ENCODE results near the gene ADCK1.
"Not testable (repeated sequence)": the region's sequence is repeated elsewhere in the genome, so short reads cannot be mapped to it uniquely, and the experiment has no call there.

Gene ADCK1

DNA sequence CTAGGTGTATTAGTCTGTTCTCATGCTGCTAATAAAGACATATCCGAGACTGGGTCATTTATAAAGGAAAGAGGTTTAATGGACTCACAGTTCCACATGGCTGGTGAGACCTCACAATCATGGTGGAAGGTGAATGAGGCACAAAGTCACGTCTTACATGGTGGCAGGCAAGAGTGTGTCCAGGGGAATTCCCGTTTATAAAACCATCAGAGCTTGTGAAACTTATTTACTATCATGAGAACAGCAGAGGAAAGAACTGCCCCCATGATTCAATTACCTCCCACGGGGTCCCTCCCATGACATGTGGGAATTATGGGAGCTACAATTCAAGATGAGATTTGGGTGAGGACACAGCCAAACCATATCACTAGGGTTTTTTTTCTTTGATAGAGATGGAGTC lies 25.9 kb upstream of the ADCK1 start:
- H3K4me3 ChIP-seq (ENCODE audit: low read depth in 1 of 5, low read length in 5 of 5); H3K27me3 ChIP-seq (ENCODE audit: control insufficient read depth in 5 of 5, insufficient read depth in 4 of 5, low read length in 5 of 5); H3K9me3 ChIP-seq (ENCODE audit: control insufficient read depth in 5 of 5, low read length in 5 of 5); H3K9ac ChIP-seq (ENCODE audit: low read length in 5 of 5); H3K4me1 ChIP-seq (ENCODE audit: control insufficient read depth in 5 of 5, insufficient read depth in 5 of 5, low read length in 5 of 5); H3K36me3 ChIP-seq (ENCODE audit: control insufficient read depth in 5 of 5, insufficient read depth in 5 of 5, low read length in 5 of 5); H3K27ac ChIP-seq (ENCODE audit: low read depth, low read length): not testable (repeated sequence)

DNA sequence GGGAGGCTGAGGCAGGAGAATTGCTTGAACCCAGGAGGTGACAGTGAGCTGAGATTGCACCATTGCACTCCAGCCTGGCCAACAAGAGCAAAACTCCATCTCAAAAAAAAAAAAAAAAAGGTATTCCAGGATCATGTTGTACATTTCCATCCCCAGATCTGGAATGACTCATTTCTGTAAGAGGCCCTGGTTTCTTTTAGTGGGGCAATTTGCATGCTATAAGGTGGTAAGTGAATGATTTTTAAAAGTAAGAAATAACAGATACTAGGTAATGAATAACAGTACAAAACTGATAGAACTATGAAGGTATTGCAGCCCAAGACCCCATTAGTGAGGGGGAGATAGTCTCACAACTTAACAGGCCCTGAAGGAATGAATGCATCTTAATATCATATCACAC lies 17.7 kb upstream of the ADCK1 start:
- no peak overlapping the region for H3K4me3 ChIP-seq (ENCODE audit: low read depth in 1 of 5, low read length in 5 of 5)
- no peak overlapping the region for H3K9ac ChIP-seq (ENCODE audit: low read length in 5 of 5)
- H3K36me3 ChIP-seq (ENCODE audit: control insufficient read depth in 5 of 5, insufficient read depth in 5 of 5, low read length in 5 of 5), result no peaks in the 10 kb centered on the region
- H3K9me3 ChIP-seq (ENCODE audit: control insufficient read depth in 5 of 5, low read length in 5 of 5), result no peaks in the 10 kb centered on the region
- no peaks in the 10 kb centered on the region for H3K27me3 ChIP-seq (ENCODE audit: control insufficient read depth in 5 of 5, insufficient read depth in 4 of 5, low read length in 5 of 5)
- no peak overlapping the region for H3K27ac ChIP-seq (ENCODE audit: low read depth, low read length)
- no peaks in the 10 kb centered on the region for H3K4me1 ChIP-seq (ENCODE audit: control insufficient read depth in 5 of 5, insufficient read depth in 5 of 5, low read length in 5 of 5)

DNA sequence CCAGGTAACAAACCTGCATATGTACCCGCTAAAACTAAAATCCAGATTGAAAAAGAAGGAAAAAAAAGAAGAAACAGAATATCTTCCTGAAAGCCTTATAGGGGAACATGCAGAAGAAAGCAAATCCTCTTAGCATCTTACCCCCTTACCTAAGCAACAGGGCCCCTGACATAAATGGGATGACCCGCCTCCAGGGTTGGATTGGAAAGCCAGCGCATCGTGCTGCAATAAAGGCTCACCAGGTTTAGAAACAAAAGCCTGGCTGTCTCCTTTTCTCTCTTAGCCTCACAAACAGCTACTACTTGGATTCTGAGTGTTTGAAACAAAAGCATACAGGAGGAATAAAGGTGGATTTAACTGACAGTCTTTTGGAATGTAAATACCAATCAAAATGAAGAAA lies 13.8 kb upstream of the ADCK1 start:
- peaks cover 0 to 3% (median 0%) of the 10 kb centered on the region in 5 donors for H3K27me3 ChIP-seq (ENCODE audit: control insufficient read depth in 5 of 5, insufficient read depth in 4 of 5, low read length in 5 of 5)

DNA sequence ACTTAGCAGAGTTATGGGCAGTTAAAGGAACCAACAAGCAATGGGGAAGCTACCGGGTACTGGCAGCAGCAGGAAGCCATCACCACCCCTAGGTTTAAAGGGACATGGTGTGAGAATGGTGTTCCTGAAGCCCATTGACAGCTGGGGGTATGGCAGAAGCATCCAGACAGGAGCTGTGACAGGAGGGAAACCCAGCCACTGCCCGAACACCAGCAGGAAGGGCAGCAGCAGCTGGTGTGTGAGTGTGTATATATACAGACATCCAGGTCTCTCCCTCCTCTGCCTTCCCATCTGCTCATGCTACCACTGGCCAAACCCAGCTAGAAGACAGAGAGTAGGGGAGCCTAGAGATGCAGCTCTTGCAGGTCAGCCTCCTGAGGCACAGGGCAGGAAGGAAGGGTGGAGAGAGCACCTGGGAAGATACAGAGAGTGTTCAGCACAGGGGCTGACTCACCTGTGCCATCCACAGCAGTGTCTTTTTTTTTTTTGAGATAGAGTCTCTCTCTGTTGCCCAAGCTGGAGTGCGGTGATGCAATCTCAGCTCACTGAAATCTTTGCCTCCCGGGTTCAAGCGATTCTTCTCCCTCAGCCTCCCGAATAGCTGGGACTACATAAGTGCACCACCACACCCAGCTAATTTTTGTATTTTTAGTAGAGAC lies 9.2 kb upstream of the ADCK1 start:
- H3K4me1 ChIP-seq (ENCODE audit: control insufficient read depth in 5 of 5, insufficient read depth in 5 of 5, low read length in 5 of 5), result peaks cover 0 to 3% (median 0%) of the 10 kb centered on the region in 5 donors
- H3K9ac ChIP-seq (ENCODE audit: low read length in 5 of 5), result no peak overlapping the region
- H3K4me3 ChIP-seq (ENCODE audit: low read depth in 1 of 5, low read length in 5 of 5), result no peak overlapping the region
- H3K9me3 ChIP-seq (ENCODE audit: control insufficient read depth in 5 of 5, low read length in 5 of 5), result no peaks in the 10 kb centered on the region
- no peak overlapping the region for H3K27ac ChIP-seq (ENCODE audit: low read depth, low read length)
- H3K36me3 ChIP-seq (ENCODE audit: control insufficient read depth in 5 of 5, insufficient read depth in 5 of 5, low read length in 5 of 5), result no peaks in the 10 kb centered on the region
- peaks cover 0 to 3% (median 0%) of the 10 kb centered on the region in 5 donors for H3K27me3 ChIP-seq (ENCODE audit: control insufficient read depth in 5 of 5, insufficient read depth in 4 of 5, low read length in 5 of 5)

More for the DNA sequence above, 13.8 kb upstream of the ADCK1 start:
- H3K27ac ChIP-seq (ENCODE audit: low read depth, low read length), result no peak overlapping the region
- no peaks in the 10 kb centered on the region for H3K9me3 ChIP-seq (ENCODE audit: control insufficient read depth in 5 of 5, low read length in 5 of 5)
- H3K36me3 ChIP-seq (ENCODE audit: control insufficient read depth in 5 of 5, insufficient read depth in 5 of 5, low read length in 5 of 5), result no peaks in the 10 kb centered on the region
- no peak overlapping the region for H3K4me3 ChIP-seq (ENCODE audit: low read depth in 1 of 5, low read length in 5 of 5)
- no peaks in the 10 kb centered on the region for H3K4me1 ChIP-seq (ENCODE audit: control insufficient read depth in 5 of 5, insufficient read depth in 5 of 5, low read length in 5 of 5)
- H3K9ac ChIP-seq (ENCODE audit: low read length in 5 of 5), result no peak overlapping the region

DNA sequence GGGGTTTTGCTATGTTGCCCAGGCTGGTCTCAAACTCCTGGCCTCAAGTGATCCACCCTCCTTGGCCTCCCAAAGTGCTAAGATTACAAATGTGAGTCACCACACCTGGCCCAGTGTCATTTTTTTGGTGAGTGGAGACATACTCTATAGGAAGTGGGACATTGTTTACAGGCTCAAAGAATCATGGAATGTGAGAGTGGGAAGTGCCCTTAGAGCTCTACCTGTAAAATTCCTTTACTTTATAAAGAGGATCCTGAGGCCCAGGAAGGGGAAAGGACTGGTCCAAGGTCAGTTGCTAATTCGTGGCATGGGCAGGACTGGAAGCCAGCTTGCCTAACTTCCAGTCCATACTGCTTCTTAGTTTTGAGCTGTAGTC lies 8.7 kb upstream of the ADCK1 start:
- Histone ChIP-seq H3K27me3 (ENCODE audit: control insufficient read depth in 5 of 5, insufficient read depth in 4 of 5, low read length in 5 of 5) (peaks cover 0 to 3% (median 0%) of the 10 kb centered on the region in 5 donors), H3K4me1 (ENCODE audit: control insufficient read depth in 5 of 5, insufficient read depth in 5 of 5, low read length in 5 of 5) (peaks cover 0 to 8% (median 1%) of the 10 kb centered on the region in 5 donors), H3K36me3 (ENCODE audit: control insufficient read depth in 5 of 5, insufficient read depth in 5 of 5, low read length in 5 of 5) (no peaks in the 10 kb centered on the region), H3K9me3 (ENCODE audit: control insufficient read depth in 5 of 5, low read length in 5 of 5) (no peaks in the 10 kb centered on the region), H3K4me3 (ENCODE audit: low read depth in 1 of 5, low read length in 5 of 5) (no peak overlapping the region), H3K9ac (ENCODE audit: low read length in 5 of 5) (no peak overlapping the region), H3K27ac (ENCODE audit: low read depth, low read length) (no peak overlapping the region)

DNA sequence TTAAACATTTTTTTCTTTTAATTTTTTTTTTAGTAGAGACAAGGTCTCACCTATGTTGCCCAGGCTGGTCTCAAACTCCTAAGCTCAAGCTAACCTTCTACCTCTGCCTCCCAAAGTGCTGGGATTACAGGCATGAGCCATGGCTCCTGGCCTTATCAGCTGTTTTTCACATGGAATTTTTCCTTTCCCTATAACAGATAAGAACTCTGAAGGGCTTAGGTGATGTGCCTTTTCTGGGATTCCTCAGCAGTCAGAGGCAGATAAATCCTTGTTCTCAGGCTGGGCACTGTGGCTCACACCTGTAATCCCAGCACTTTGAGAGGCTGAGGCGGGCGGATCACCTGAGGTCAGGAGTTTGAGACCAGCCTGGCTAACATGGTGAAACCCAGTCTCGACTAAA lies 6.7 kb upstream of the ADCK1 start:
- H3K9ac ChIP-seq (ENCODE audit: low read length in 5 of 5); H3K27me3 ChIP-seq (ENCODE audit: control insufficient read depth in 5 of 5, insufficient read depth in 4 of 5, low read length in 5 of 5); H3K4me3 ChIP-seq (ENCODE audit: low read depth in 1 of 5, low read length in 5 of 5); H3K36me3 ChIP-seq (ENCODE audit: control insufficient read depth in 5 of 5, insufficient read depth in 5 of 5, low read length in 5 of 5); H3K27ac ChIP-seq (ENCODE audit: low read depth, low read length); H3K9me3 ChIP-seq (ENCODE audit: control insufficient read depth in 5 of 5, low read length in 5 of 5): not testable (repeated sequence)
- peaks cover 0 to 14% (median 3%) of the 10 kb centered on the region in 5 donors for H3K4me1 ChIP-seq (ENCODE audit: control insufficient read depth in 5 of 5, insufficient read depth in 5 of 5, low read length in 5 of 5)

DNA sequence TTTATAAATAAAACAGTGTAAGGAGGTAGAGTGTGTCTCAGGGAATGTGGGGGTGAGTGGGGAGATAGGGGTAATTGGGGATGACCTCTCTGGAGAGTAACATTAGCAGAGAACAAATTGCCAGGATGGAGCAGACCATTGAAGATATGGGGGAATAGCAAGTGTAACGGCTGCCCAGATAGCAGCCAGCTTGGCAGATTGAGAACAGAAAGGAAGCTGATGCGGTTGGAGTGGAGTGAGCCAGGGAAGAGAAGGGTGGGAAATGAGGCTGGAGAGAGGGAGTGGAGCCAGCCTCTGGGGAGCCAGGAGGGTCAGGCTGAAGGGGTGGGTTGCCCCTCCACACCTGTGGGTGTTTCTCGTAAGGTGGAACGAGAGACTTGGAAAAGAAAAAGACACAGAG lies 5.6 kb upstream of the ADCK1 start:
- Histone ChIP-seq H3K27ac (ENCODE audit: low read depth, low read length) (no peak overlapping the region), H3K27me3 (ENCODE audit: control insufficient read depth in 5 of 5, insufficient read depth in 4 of 5, low read length in 5 of 5) (no peaks in the 10 kb centered on the region)

DNA sequence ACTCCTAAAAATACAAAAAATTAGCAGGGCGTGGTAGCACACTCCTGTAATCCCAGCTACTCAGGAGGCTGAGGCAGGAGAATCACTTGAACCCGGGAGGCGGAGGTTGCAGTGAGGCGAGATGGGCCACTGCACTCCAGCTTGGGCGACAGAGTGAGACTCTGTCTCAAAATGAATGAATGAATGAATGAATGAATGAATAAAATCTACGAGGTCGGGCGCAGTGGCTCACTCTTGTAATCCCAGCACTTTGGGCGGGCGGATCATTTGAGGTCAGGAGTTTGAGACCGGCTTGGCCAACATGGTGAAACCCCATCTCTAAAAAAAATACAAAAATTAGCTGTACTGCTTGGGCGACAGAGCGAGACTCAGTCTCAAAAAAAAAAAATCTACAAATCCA lies 453 bp upstream of the ADCK1 start:
- not testable (repeated sequence) for H3K36me3 ChIP-seq (ENCODE audit: control insufficient read depth in 5 of 5, insufficient read depth in 5 of 5, low read length in 5 of 5); H3K27me3 ChIP-seq (ENCODE audit: control insufficient read depth in 5 of 5, insufficient read depth in 4 of 5, low read length in 5 of 5); H3K9me3 ChIP-seq (ENCODE audit: control insufficient read depth in 5 of 5, low read length in 5 of 5)
- peak overlapping the region in 4 of 5 donors; percentile 81 to 95 (median 88) for H3K9ac ChIP-seq (ENCODE audit: low read length in 5 of 5)
- H3K27ac ChIP-seq (ENCODE audit: low read depth, low read length), result peak overlapping the region; percentile 90
- H3K4me1 ChIP-seq (ENCODE audit: control insufficient read depth in 5 of 5, insufficient read depth in 5 of 5, low read length in 5 of 5), result peaks cover 0 to 22% (median 15%) of the 10 kb centered on the region in 5 donors
- peak overlapping the region; percentile 68 to 88 (median 81) for H3K4me3 ChIP-seq (ENCODE audit: low read depth in 1 of 5, low read length in 5 of 5)

More for the DNA sequence above, 5.6 kb upstream of the ADCK1 start:
- Histone ChIP-seq H3K9me3 (ENCODE audit: control insufficient read depth in 5 of 5, low read length in 5 of 5) (no peaks in the 10 kb centered on the region), H3K36me3 (ENCODE audit: control insufficient read depth in 5 of 5, insufficient read depth in 5 of 5, low read length in 5 of 5) (no peaks in the 10 kb centered on the region), H3K4me3 (ENCODE audit: low read depth in 1 of 5, low read length in 5 of 5) (no peak overlapping the region), H3K9ac (ENCODE audit: low read length in 5 of 5) (no peak overlapping the region), H3K4me1 (ENCODE audit: control insufficient read depth in 5 of 5, insufficient read depth in 5 of 5, low read length in 5 of 5) (peaks cover 0 to 14% (median 3%) of the 10 kb centered on the region in 5 donors)

DNA sequence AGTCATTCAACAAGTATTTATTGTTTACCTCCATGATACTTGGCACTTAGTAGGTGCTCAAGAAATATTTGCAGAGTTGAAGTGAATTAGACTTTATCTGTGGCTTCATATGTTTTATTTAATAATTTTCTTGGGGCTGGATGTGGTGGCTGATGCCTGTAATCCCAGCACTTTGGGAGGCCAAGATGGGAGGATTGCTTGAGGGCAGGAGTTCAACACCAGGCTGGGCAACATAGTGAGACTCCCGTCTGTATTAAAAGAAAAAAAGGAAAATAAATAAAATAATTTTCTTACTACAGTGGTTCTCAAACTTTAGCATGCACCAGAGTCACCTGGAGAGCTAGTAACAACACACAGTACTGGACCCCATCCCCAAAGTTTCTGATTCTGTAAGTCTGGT lies 905 bp downstream of the ADCK1 start:
- H3K4me3 ChIP-seq (ENCODE audit: low read depth in 1 of 5, low read length in 5 of 5), result peak overlapping the region; percentile 69 to 88 (median 81)
- H3K9ac ChIP-seq (ENCODE audit: low read length in 5 of 5), result peak overlapping the region; percentile 73 to 95 (median 87)
- H3K27ac ChIP-seq (ENCODE audit: low read depth, low read length), result peak overlapping the region; percentile 90

DNA sequence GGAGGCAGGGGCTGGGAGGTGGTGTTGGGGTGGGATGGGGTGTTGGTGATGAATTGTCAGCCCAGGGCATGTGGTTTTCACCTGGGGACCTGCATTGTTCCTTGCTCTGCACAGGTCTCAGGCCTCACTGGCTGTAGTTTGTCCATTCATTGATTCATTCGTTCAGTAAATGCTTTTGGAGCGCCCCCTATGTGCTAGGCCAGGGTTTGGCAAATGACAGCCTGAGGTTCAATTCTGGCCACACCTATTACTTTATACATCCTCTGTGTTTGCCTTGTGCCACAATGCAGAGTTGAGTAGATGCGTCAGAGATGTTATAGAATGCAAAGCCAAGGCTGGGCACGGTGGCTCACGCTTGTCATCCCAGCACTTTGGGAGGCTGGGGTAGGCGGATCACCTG lies 4.7 kb downstream of the ADCK1 start:
- Histone ChIP-seq H3K36me3 (ENCODE audit: control insufficient read depth in 5 of 5, insufficient read depth in 5 of 5, low read length in 5 of 5) (no peaks in the 10 kb centered on the region), H3K9ac (ENCODE audit: low read length in 5 of 5) (no peak overlapping the region), H3K27me3 (ENCODE audit: control insufficient read depth in 5 of 5, insufficient read depth in 4 of 5, low read length in 5 of 5) (no peaks in the 10 kb centered on the region)

More for the DNA sequence above, 905 bp downstream of the ADCK1 start:
- H3K27me3 ChIP-seq (ENCODE audit: control insufficient read depth in 5 of 5, insufficient read depth in 4 of 5, low read length in 5 of 5), result no peaks in the 10 kb centered on the region
- no peaks in the 10 kb centered on the region for H3K9me3 ChIP-seq (ENCODE audit: control insufficient read depth in 5 of 5, low read length in 5 of 5)
- peaks cover 0 to 18% (median 15%) of the 10 kb centered on the region in 5 donors for H3K4me1 ChIP-seq (ENCODE audit: control insufficient read depth in 5 of 5, insufficient read depth in 5 of 5, low read length in 5 of 5)
- no peaks in the 10 kb centered on the region for H3K36me3 ChIP-seq (ENCODE audit: control insufficient read depth in 5 of 5, insufficient read depth in 5 of 5, low read length in 5 of 5)

More for the DNA sequence above, 4.7 kb downstream of the ADCK1 start:
- Histone ChIP-seq H3K27ac (ENCODE audit: low read depth, low read length) (no peak overlapping the region), H3K4me3 (ENCODE audit: low read depth in 1 of 5, low read length in 5 of 5) (no peak overlapping the region), H3K4me1 (ENCODE audit: control insufficient read depth in 5 of 5, insufficient read depth in 5 of 5, low read length in 5 of 5) (peaks cover 0 to 10% (median 5%) of the 10 kb centered on the region in 5 donors), H3K9me3 (ENCODE audit: control insufficient read depth in 5 of 5, low read length in 5 of 5) (no peaks in the 10 kb centered on the region)
